AG09319 (cell line): ENCODE results near the gene OR13C8.

Source experiments
- DNase-seq: peaks from one replicate; pipeline ENCODE4 v3.0.0-alpha.2; 2010; ENCODE audit warnings: low read depth; ENCODE audit errors: extremely low read depth
- TF ChIP-seq, protein P1 (sequence below): IDR thresholded peaks from 2 replicates; pipeline ENCODE4 v1.5.1; 2011; ENCODE audit warnings: low read depth, mild to moderate bottlenecking, inconsistent platforms, low read length, moderate library complexity

The OR13C8 gene

GRCh38 chr9:104555521-104555920 is 13.4 kb upstream of the OR13C8 start:
- TF ChIP-seq, protein P1, sequence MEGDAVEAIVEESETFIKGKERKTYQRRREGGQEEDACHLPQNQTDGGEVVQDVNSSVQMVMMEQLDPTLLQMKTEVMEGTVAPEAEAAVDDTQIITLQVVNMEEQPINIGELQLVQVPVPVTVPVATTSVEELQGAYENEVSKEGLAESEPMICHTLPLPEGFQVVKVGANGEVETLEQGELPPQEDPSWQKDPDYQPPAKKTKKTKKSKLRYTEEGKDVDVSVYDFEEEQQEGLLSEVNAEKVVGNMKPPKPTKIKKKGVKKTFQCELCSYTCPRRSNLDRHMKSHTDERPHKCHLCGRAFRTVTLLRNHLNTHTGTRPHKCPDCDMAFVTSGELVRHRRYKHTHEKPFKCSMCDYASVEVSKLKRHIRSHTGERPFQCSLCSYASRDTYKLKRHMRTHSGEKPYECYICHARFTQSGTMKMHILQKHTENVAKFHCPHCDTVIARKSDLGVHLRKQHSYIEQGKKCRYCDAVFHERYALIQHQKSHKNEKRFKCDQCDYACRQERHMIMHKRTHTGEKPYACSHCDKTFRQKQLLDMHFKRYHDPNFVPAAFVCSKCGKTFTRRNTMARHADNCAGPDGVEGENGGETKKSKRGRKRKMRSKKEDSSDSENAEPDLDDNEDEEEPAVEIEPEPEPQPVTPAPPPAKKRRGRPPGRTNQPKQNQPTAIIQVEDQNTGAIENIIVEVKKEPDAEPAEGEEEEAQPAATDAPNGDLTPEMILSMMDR = no peak
- no peak for DNase-seq

DNA sequence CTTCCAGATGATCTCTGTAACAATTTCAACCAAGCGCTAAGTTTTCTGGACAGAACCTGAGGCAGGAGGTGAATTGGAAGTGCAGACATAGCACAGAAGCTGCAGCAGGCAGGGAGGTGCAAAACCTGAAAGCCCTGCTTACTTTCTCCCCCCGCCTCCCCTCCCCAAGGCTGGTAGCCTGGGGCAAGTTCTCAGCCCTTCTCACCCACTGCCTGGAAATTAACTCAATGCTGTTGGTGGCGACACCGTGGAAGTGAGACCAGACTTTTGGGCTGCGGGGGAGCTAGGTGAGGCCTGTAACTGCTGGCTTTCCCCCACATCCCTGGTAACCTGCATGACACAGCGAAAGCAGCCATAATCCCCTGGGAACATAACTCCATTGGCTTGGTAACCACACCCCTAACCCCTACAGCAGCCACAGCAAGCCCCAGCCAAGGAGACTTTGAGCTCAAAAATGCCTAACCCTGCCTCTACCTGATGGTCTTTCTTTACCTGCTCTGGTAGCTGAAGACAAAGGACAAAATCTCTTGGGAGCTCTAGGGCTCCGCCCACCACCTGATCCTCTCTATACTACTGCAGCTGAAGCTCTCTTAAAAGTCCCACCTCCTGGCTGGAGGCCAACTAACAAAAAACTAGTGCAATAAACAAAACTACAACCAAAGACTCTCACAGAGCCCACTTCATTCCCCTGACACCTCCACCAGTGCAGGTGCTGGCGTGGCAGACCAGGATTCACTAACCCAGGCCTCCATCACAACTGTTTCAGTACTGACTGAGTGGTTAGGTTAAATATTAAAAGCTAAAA is 11.9 kb upstream of the OR13C8 start:
- TF ChIP-seq, protein P1 = no peak
- DNase-seq = no peak

- DNase-seq = no peak
- TF ChIP-seq, protein P1 = no peak
Observed at GRCh38 chr9:104564358-104564757, 4.6 kb upstream of the OR13C8 start.

- no peak for DNase-seq
Observed at GRCh38 chr9:104572612-104573011, 3.6 kb downstream of the OR13C8 start.

DNA sequence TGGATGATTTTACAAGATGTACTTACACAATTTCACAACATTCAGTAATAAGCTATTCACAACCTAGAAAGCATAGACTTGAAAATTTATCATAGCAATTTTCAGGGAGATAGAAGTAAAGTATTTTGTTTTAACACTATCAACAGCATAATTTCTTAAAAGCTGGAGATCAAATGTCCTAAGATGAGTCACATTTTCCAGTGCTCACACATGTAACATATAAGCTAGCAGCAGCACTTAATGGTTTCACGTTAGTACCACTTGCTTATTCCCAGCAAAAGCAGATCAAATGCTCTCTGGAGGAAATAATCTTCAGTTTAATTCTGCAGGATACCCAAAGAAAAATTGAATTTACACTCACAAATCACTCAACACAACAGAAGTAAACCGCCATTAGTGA is 6.5 kb downstream of the OR13C8 start:
- DNase-seq = no peak

More at GRCh38 chr9:104572612-104573011, 3.6 kb downstream of the OR13C8 start:
- TF ChIP-seq, protein P1 = no peak

GRCh38 chr9:104577263-104577662 is 8.3 kb downstream of the OR13C8 start:
- no peak for DNase-seq
- TF ChIP-seq, protein P1 = no peak

More for the DNA sequence above, 6.5 kb downstream of the OR13C8 start:
- TF ChIP-seq, protein P1 = no peak

- no peak for DNase-seq
- TF ChIP-seq, protein P1 = no peak
Observed at GRCh38 chr9:104580562-104580961, 11.6 kb downstream of the OR13C8 start.
